ENCODE data around the gene HOXD1. TPM values are rescaled to one million over a fixed set of nuclear protein-coding genes. Genes with fewer than 3 reads are reported as not detected.

The HOXD1 gene
- total and polyA plus RNA-seq, 2 experiments from 2014 or later, result not detected

DNA sequence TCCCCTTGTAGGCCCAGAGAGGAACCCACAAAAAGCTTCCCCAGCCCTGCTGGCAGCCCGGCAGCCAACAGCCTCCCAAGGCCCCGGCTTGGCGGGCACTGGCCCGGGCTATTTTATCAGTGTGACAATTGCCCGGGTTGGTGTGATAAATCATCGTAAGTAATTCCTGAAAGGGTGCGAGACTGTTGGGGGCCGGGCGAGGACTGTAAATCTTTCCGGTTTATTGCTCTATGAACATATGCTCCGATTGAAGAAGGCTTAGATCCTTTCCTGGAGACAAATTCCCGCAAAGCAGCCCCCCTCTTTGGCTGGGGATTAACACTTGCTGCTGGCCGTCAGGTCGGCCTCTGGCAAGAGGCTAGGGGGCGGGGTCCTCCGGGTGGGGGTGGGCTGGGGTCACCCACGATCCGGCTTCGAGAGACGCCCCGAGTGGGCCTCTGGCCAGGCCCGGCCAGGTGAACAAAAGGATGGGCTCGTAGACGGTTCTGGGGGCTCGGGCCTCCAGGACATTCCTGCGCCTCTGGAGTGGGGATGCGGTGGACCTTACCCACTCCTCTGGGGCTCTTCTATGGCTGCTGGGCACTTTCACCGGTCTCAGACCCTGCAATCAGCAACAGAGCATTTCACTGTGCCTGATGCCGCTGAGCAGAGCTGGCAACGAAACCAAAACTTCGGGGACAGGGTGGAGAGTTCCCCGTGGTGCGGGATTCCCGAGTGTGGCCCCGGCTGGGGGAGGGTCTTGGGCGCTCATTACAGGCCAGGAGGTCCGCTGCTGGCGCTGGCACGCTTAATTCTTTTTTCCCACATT lies 29.4 kb upstream of the HOXD1 start:
- H3K36me3 ChIP-seq, result no peaks in the 10 kb centered on the region
- H3K27me3 ChIP-seq, result peaks cover 100% of the 10 kb centered on the region
- H3K9me3 ChIP-seq (ENCODE audit: low read depth), result peaks cover 3% of the 10 kb centered on the region
- DNase-seq (ENCODE audit: low read depth in 1 of 2, low spot score in 1 of 2), result no peak
- H3K27ac ChIP-seq, result no peak overlapping the region
- no peak overlapping the region for H3K4me3 ChIP-seq
- TF ChIP-seq CTCF (IDR thresholded peaks at IDR 0.05; ENCODE audit: low read depth, low read length), result no peak
- peaks cover 10% of the 10 kb centered on the region for H3K4me1 ChIP-seq (ENCODE audit: low read depth)

GRCh38 chr2:176159663-176160250 lies 28.7 kb upstream of the HOXD1 start:
- H3K4me1 ChIP-seq (ENCODE audit: low read depth), result peaks cover 10% of the 10 kb centered on the region
- no peaks in the 10 kb centered on the region for H3K36me3 ChIP-seq
- no peak overlapping the region for H3K27ac ChIP-seq
- H3K9me3 ChIP-seq (ENCODE audit: low read depth), result peaks cover 3% of the 10 kb centered on the region
- DNase-seq (ENCODE audit: low read depth in 1 of 2, low spot score in 1 of 2), result no peak
- TF ChIP-seq CTCF (IDR thresholded peaks at IDR 0.05; ENCODE audit: low read depth, low read length), result no peak
- peaks cover 100% of the 10 kb centered on the region for H3K27me3 ChIP-seq
- H3K4me3 ChIP-seq, result no peak overlapping the region

DNA sequence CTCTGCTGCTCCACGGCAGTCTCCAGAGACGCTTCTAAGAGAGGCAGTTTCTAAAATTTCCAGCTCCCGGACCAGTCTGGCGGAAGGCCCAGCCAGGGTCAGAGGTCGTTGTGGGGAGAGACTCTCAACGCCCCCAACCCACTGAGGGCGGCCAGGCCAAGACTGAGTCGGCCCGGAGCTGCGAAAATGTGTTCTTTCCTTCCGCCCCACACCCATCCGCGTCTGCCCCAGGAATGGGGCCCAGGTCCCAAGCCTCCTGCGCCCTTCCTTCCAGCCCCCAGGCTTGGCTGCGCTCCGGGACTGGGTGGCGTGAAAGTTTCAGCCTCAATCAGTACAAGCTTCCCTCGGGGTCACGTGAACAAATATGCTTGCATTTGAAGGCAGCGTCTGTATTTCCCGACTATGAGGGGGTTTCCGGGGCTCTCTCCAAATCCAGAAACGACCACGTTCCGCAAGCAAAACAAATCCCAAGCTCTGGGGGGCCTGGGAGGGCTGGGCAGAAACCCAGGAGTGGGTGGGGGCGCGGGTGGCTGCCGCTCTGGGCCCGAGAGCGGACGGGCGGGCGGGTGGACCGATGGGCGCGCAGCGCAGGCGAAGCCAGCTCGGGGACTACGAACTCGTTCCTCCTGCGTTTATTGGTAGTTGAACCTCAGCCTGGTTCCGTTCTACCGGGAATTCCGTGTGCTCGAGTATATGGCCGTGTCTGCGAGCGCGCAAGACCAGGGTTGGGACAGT lies 28.1 kb upstream of the HOXD1 start:
- TF ChIP-seq CTCF (IDR thresholded peaks at IDR 0.05; ENCODE audit: low read depth, low read length), result no peak
- Histone ChIP-seq H3K27ac (no peak overlapping the region), H3K9me3 (ENCODE audit: low read depth) (peaks cover 3% of the 10 kb centered on the region), H3K27me3 (peaks cover 100% of the 10 kb centered on the region), H3K36me3 (no peaks in the 10 kb centered on the region), H3K4me1 (ENCODE audit: low read depth) (peaks cover 10% of the 10 kb centered on the region), H3K4me3 (no peak overlapping the region)
- no peak for DNase-seq (ENCODE audit: low read depth in 1 of 2, low spot score in 1 of 2)

- peaks cover 100% of the 10 kb centered on the region for H3K27me3 ChIP-seq
- H3K27ac ChIP-seq, result no peak overlapping the region
- H3K4me1 ChIP-seq (ENCODE audit: low read depth), result peaks cover 10% of the 10 kb centered on the region
- H3K9me3 ChIP-seq (ENCODE audit: low read depth), result no peaks in the 10 kb centered on the region
- no peaks in the 10 kb centered on the region for H3K36me3 ChIP-seq
- no peak for TF ChIP-seq CTCF (IDR thresholded peaks at IDR 0.05; ENCODE audit: low read depth, low read length)
- DNase-seq (ENCODE audit: low read depth in 1 of 2, low spot score in 1 of 2), result no peak
- H3K4me3 ChIP-seq, result no peak overlapping the region
Observed at GRCh38 chr2:176160986-176161824, 27.3 kb upstream of the HOXD1 start.

Measured in cardiac muscle cell (in vitro differentiated cells and primary cell).